Effector memory CD4-positive, alpha-beta T cell (primary cell): ENCODE results near the gene MRPS6.

Experiments
- DNase-seq, 3 donors: peaks; one replicate each; pipeline ENCODE4 v3.0.0-alpha.2; 2020
- H3K27ac ChIP-seq: 2 replicates; pipeline ENCODE4 v1.7.0; 2013; ENCODE audit warnings: mild to moderate bottlenecking, low read length, moderate library complexity; ENCODE audit not compliant: insufficient read depth, poor library complexity, severe bottlenecking
- H3K27me3 ChIP-seq: replicated peaks from 2 replicates; pipeline ENCODE4 v1.7.0; 2013; ENCODE audit warnings: mild to moderate bottlenecking, low read length; ENCODE audit not compliant: insufficient read depth, control insufficient read depth, poor library complexity, severe bottlenecking
- H3K36me3 ChIP-seq: 2 replicates; pipeline ENCODE4 v1.7.0; 2013; ENCODE audit warnings: mild to moderate bottlenecking, low read length, moderate library complexity; ENCODE audit not compliant: control insufficient read depth, insufficient read depth
- H3K4me1 ChIP-seq: 2 replicates; pipeline ENCODE4 v1.7.0; 2013; ENCODE audit warnings: low read length, mild to moderate bottlenecking; ENCODE audit not compliant: control insufficient read depth, insufficient read depth, poor library complexity, severe bottlenecking
- H3K4me3 ChIP-seq: 2 replicates; pipeline ENCODE4 v1.7.0; 2013; ENCODE audit warnings: low read length, low read depth, mild to moderate bottlenecking; ENCODE audit not compliant: insufficient read depth, poor library complexity, severe bottlenecking
- H3K9me3 ChIP-seq: 2 replicates; pipeline ENCODE4 v1.7.0; 2013; ENCODE audit warnings: mild to moderate bottlenecking, low read length, moderate library complexity; ENCODE audit not compliant: control insufficient read depth

MRPS6 gene

DNA sequence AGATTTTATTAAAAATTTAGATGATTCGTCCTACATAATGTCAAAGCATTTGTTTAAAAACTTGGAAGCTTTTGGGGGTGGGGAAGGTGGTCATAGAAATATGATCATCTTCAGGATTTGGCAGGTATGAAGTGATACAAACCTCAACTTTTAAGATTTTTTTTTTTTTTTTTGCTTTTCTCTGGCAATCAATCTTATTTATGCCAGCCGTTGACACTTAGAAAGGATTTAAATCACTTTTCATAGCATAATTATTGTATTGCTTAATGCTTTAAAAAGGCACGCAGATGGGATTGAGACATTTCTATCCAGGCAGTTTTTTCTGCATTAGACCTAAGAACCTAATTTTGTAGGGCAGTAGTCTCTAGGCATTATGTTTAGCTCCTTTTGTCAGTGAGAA lies 19.7 kb downstream of the MRPS6 start:
- no peak overlapping the region for H3K4me3 ChIP-seq
- peaks cover 17% of the 10 kb centered on the region for H3K36me3 ChIP-seq
- no peak for DNase-seq
- no peaks in the 10 kb centered on the region for H3K4me1 ChIP-seq
- H3K27ac ChIP-seq, result no peak overlapping the region
- H3K9me3 ChIP-seq, result no peaks in the 10 kb centered on the region
- no peaks in the 10 kb centered on the region for H3K27me3 ChIP-seq

DNA sequence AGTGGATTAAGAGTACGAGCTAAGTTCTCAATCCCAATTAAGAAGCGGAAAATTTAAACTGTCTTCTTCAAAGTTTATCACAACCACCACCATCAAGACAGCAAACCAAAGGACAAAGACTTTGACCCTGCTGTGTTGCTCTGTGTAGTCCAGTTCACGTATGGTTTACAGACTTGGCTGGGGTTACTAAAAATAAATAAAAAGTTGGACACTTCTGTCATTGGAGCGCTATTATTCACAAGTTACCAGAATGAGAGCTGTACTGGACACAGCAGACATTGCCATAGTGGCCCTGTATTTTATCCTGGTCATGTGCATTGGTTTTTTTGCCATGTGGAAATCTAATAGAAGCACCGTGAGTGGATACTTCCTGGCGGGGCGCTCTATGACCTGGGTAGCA lies 21.6 kb downstream of the MRPS6 start:
- Histone ChIP-seq H3K4me3 (no peak overlapping the region), H3K36me3 (peaks cover 17% of the 10 kb centered on the region), H3K4me1 (no peaks in the 10 kb centered on the region), H3K27ac (no peak overlapping the region), H3K9me3 (no peaks in the 10 kb centered on the region), H3K27me3 (no peaks in the 10 kb centered on the region)
- no peak for DNase-seq

DNA sequence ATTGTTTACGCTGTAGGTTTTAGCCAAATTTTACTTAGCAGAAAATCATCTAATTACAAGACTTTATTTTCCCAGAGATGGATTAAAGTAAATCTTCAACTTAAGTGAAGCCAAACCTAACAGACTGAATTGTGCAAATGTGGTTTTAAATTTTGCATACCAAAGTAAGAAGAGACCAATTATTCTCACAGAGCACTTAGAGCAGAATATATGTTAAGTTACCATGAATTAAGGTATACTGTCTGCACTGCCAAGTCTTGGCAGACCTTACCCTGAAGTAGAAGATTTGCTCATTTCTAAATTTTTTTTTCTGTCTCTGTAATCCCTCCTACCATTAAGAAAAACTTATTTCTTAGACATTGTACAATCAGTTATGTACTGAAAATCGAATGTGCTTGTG lies 24.1 kb downstream of the MRPS6 start:
- no peaks in the 10 kb centered on the region for H3K4me1 ChIP-seq

DNA sequence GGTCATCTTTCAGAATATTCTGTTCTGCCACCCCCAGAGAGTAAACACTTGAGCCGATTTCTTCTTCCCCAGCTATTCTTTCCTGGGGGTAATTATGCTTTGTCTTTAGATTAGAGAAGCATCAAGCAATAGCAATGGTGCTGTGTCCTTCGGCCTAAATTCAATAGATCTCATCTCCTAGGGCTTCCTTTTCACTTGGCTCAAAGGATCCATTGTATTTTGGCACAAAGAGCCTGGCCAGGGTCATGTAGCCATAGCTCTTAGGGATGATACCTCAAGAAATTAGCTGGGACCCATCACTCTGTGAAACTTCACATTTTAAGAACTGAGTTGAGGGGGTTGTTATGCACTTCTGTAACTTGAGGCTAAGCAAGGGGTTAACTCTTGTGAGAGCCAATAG lies 27.0 kb downstream of the MRPS6 start:
- H3K27me3 ChIP-seq, result no peaks in the 10 kb centered on the region
- no peak overlapping the region for H3K27ac ChIP-seq
- H3K9me3 ChIP-seq, result no peaks in the 10 kb centered on the region
- no peak overlapping the region for H3K4me3 ChIP-seq
- H3K4me1 ChIP-seq, result peaks cover 5% of the 10 kb centered on the region
- DNase-seq, result no peak
- peaks cover 13% of the 10 kb centered on the region for H3K36me3 ChIP-seq

More for the DNA sequence above, 24.1 kb downstream of the MRPS6 start:
- no peak for DNase-seq
- peaks cover 17% of the 10 kb centered on the region for H3K36me3 ChIP-seq
- H3K4me3 ChIP-seq, result no peak overlapping the region
- no peak overlapping the region for H3K27ac ChIP-seq
- H3K27me3 ChIP-seq, result no peaks in the 10 kb centered on the region
- no peaks in the 10 kb centered on the region for H3K9me3 ChIP-seq

DNA sequence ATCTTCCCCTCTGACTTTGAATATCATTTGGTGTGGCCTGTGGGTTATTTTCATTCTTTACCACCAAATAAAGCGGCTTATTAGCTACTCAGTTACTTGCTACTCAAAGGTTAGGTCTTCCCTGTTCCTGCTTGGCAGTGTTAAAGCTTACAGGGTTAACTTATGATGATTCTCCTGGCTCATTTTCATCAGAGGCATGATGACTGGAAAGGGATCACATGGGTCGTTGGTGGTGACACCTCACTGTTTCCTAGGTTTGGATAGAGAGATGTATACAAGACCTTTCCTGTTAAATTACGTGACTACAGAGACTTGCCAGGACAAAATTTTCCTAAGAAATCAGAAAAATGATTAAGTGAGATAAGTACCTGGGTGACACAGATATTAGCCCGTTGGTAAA lies 27.4 kb downstream of the MRPS6 start:
- Histone ChIP-seq H3K9me3 (no peaks in the 10 kb centered on the region), H3K36me3 (peaks cover 10% of the 10 kb centered on the region), H3K4me3 (no peak overlapping the region), H3K27ac (no peak overlapping the region), H3K4me1 (peaks cover 5% of the 10 kb centered on the region), H3K27me3 (no peaks in the 10 kb centered on the region)
- no peak for DNase-seq

DNA sequence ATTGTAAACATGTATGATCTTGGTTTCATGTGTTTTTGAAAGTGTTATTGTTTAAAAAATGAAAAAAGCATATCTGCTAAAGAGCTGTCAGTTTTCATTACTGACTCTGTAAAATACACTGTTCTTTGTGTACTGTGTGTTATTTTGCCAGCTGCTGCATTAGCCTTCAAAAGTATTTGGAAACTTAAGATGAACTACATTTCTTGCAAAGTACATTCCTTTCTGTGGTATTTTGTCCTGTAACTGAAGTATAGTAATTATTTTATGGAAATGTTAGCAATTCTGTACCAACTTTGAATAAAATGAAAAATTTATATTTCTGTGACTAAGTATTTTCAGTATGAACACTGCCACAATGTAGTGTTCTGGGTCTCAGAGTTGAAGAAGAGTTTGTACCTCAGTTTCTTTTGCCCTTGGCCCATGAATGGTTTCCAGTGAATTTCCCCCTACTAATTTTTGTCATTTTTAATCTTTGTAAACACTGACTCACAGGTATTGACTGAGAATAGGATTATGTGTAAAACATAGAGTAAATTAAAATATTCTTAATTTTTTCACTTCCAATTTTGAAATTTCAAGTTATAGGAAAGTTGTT lies 32.7 kb downstream of the MRPS6 start:
- Histone ChIP-seq H3K27ac (no peak overlapping the region), H3K9me3 (no peaks in the 10 kb centered on the region)
- DNase-seq, result no peak

DNA sequence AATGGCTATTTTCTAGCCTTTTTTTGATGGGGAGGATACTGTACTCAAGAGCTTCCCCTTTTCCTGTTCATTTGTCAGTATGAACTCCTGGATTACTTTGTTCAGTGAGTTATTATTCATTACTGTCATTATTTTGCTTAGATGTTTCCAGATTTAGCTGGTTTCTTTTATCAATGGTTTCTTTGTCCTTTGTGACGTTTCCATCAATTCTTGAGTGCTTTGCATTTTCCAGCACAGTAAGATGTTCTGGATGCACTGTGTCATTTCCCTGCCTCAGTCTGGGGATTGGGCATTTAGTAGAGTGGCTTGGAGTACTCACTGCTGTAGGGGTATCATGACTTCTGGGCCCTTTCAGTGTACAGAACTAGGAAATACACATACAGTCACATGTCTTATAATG lies 34.2 kb downstream of the MRPS6 start:
- Histone ChIP-seq H3K36me3 (no peaks in the 10 kb centered on the region), H3K9me3 (no peaks in the 10 kb centered on the region), H3K4me1 (peaks cover 5% of the 10 kb centered on the region), H3K4me3 (no peak overlapping the region), H3K27ac (no peak overlapping the region), H3K27me3 (no peaks in the 10 kb centered on the region)
- no peak for DNase-seq

More for the DNA sequence above, 32.7 kb downstream of the MRPS6 start:
- Histone ChIP-seq H3K4me1 (peaks cover 5% of the 10 kb centered on the region), H3K4me3 (no peak overlapping the region), H3K36me3 (no peaks in the 10 kb centered on the region), H3K27me3 (no peaks in the 10 kb centered on the region)

DNA sequence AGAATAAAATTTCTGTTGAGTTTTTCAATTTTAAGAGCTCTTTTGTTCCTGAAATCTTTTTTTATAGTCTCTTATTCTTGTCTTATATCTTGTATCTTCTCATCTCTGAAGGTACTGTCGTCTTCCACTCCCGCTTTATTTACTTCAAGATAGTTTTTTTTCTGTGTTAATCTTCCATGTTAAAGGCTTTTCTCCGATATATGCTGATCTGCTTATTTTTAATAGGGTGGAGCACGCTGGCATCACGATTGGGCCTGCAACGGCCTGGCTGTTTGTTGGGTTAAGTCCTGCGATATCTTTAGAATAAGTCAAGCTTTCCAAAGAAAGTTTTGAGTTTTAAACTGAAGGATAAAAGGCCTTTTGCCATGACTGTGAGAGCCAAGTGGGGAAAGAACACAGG lies 35.7 kb downstream of the MRPS6 start:
- Histone ChIP-seq H3K9me3 (no peaks in the 10 kb centered on the region), H3K27ac (no peak overlapping the region), H3K4me1 (peaks cover 5% of the 10 kb centered on the region), H3K27me3 (no peaks in the 10 kb centered on the region), H3K36me3 (no peaks in the 10 kb centered on the region), H3K4me3 (no peak overlapping the region)
- no peak for DNase-seq

DNA sequence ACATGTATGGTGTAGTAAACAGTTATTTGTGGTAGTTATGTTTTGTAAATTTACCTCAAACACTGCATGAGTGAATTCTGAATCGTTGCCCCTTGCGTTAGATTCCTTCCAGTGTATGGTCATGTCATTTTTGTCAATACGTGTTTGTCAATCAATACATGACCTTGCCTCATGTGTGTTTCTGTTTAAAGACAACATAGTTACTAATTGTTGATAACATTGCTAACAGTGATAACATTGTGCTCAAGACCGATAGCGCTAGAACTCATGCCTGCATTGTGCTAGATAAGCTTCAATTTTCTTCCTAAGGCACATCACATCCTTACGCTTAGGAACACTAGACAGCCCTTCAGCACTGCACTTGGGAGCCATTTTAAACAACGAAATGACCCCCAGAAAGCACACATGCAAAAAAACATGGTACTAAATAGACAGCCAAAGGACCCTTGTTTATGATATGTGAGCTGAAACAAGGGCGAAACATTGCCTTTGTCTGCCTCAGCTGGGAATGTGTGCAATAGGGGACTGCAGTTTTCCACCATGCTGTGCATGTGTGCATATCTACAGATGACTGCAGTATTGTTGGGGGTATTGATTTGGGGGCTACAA lies 37.3 kb downstream of the MRPS6 start:
- no peaks in the 10 kb centered on the region for H3K4me1 ChIP-seq
- H3K9me3 ChIP-seq, result no peaks in the 10 kb centered on the region
- no peaks in the 10 kb centered on the region for H3K27me3 ChIP-seq
- no peak overlapping the region for H3K4me3 ChIP-seq
- H3K27ac ChIP-seq, result no peak overlapping the region
- no peaks in the 10 kb centered on the region for H3K36me3 ChIP-seq
- no peak for DNase-seq

DNA sequence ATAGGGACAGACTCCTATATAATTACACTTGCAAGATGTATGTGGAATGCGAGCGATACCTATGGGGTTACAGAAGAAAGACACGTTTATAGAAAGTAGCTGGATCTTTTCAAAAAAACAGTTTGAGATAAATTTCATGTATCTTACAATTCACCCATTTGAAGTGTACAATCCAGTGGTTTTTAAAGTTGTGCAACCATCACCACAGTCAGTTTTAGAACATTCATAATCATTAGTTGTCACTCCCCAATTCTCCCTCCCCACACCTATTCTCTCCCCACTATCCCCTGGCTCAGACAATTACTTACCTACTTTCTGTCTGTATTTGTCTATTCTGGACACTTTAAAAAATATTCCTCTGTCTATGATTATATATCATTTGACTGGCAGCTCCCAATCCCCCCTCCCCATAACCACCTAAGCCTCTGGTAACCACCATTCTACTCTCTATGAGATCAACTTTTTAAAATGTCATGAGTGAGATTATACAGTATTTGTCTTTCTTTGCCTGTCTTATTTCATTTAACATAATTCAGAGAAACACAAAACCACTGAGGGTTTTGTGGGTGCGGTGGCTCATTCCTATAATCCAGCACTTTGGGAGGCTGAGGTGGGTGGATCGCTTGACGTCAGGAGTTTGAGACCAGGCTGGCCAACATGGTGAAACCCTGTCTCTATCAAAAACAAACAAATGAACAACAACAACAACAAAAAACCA lies 39.1 kb downstream of the MRPS6 start:
- H3K4me3 ChIP-seq, result no peak overlapping the region
- H3K27ac ChIP-seq, result no peak overlapping the region
- DNase-seq, result no peak
- H3K36me3 ChIP-seq, result no peaks in the 10 kb centered on the region
- no peaks in the 10 kb centered on the region for H3K27me3 ChIP-seq
- H3K9me3 ChIP-seq, result no peaks in the 10 kb centered on the region
- no peaks in the 10 kb centered on the region for H3K4me1 ChIP-seq
